Endodermal cell (in vitro differentiated cells): ENCODE measurements around the gene ARHGEF28. TPM values are rescaled to one million over a fixed set of nuclear protein-coding genes. Genes with fewer than 3 reads are reported as not detected.

Experiments
- DNase-seq: peaks from one replicate; pipeline ENCODE4 v3.0.0-alpha.2; 2017
- H3K27ac ChIP-seq: 2 replicates; pipeline ENCODE4 v1.5.1; 2013; ENCODE audit warnings: mild to moderate bottlenecking, low read depth, low read length, moderate library complexity
- H3K27me3 ChIP-seq: 2 replicates; pipeline ENCODE4 v1.6.1; 2013; ENCODE audit warnings: mild to moderate bottlenecking, low read length, moderate library complexity; ENCODE audit not compliant: insufficient read depth, control insufficient read depth, poor library complexity, severe bottlenecking
- H3K36me3 ChIP-seq: 2 replicates; pipeline ENCODE4 v1.7.0; 2013; ENCODE audit warnings: mild to moderate bottlenecking, low read length, moderate library complexity; ENCODE audit not compliant: control insufficient read depth, insufficient read depth
- H3K4me1 ChIP-seq: one replicate; pipeline ENCODE4 v1.7.0; 2013; ENCODE audit warnings: low read length; ENCODE audit not compliant: control insufficient read depth, insufficient read depth
- H3K4me3 ChIP-seq: 2 replicates; pipeline ENCODE4 v1.5.1; 2013; ENCODE audit warnings: mild to moderate bottlenecking, low read length, moderate library complexity
- H3K9ac ChIP-seq: 2 replicates; pipeline ENCODE4 v1.6.1; 2013; ENCODE audit warnings: mild to moderate bottlenecking, low read length, moderate library complexity; ENCODE audit not compliant: poor library complexity, severe bottlenecking; ENCODE audit errors: extremely low read depth
- H3K9me3 ChIP-seq: 2 replicates; pipeline ENCODE4 v1.6.1; 2013; ENCODE audit warnings: mild to moderate bottlenecking, low read length, moderate library complexity; ENCODE audit not compliant: control insufficient read depth
- H3K27ac Mint-ChIP-seq: 2 replicates; pipeline ENCODE4 v1.8.0; 2020; ENCODE audit warnings: mixed read lengths
- H3K27me3 Mint-ChIP-seq: 2 replicates; pipeline ENCODE4 v1.8.0; 2021; ENCODE audit warnings: mild to moderate bottlenecking, mixed read lengths; ENCODE audit not compliant: insufficient read depth
- H3K36me3 Mint-ChIP-seq: 2 replicates; pipeline ENCODE4 v1.8.0; 2020; ENCODE audit warnings: low read depth, mixed read lengths
- H3K4me1 Mint-ChIP-seq: 2 replicates; pipeline ENCODE4 v1.8.0; 2020; ENCODE audit warnings: mixed read lengths
- H3K4me3 Mint-ChIP-seq: 2 replicates; pipeline ENCODE4 v1.8.0; 2020; ENCODE audit warnings: mild to moderate bottlenecking, moderate library complexity, mixed read lengths
- H3K9me3 Mint-ChIP-seq: 2 replicates; pipeline ENCODE4 v1.8.0; 2020; ENCODE audit warnings: mild to moderate bottlenecking, mixed read lengths
- CTCF ChIP-seq: fragments of 200-600 bp; sonication (generic); conservative IDR thresholded peaks from 2 replicates; pipeline ENCODE4 v1.5.0; 2021; ENCODE audit warnings: antibody characterized with exemption, mild to moderate bottlenecking
- WGBS, 2 experiments: methylation state at CpG; one replicate each; pipeline versions ENCODE4 v1.1.5 to v1.1.7; 2013; ENCODE audit warnings: missing lambda C conversion rate in 2 of 2, mixed read lengths in 1 of 2; ENCODE audit not compliant: insufficient coverage in 1 of 2, insufficient read length in 1 of 2; 5-methylcytosine and 5-hydroxymethylcytosine counted together
- total RNA-seq, 2 donors: library from RNA; stranded (reverse); fragmentation: NEBNext Ultra II Directional in 1 of 2; extraction: Animal tissue kit (Norgen Biotek cat#: 25700) in 1 of 2; gene quantifications; 2 replicates in 1 of 2; 3 replicates in 1 of 2; pipeline ENCODE4 v1.2.1, GENCODE V29; 2021

Gene ARHGEF28
- total RNA-seq, 2 donors from 2014 or later, result 0.92 to 1.2 TPM

DNA sequence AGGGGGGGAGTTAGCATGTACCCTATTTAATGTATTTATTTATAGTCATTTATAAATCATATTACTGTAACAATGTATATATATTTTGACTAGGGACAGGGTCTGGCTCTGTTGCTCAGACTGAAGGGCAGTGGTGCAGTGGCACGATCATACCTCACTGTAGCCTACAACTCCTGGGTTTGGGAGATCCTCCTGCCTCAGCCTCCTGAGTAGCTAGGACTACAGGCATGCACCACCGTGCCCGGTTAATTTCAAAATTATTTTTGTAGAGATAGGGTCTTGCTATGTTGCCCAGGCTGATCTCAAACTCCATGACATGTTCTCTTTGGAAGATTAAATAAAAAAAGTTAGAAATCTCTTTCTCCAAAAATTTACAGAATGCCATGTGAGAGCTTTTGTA lies 52.8 kb downstream of the ARHGEF28 start:
- Mint-ChIP-seq H3K27ac (no peak overlapping the region), H3K36me3 (no peaks in the 10 kb centered on the region), H3K4me3 (no peak overlapping the region), H3K27me3 (no peaks in the 10 kb centered on the region), H3K9me3 (no peaks in the 10 kb centered on the region), H3K4me1 (peaks cover 7% of the 10 kb centered on the region)
- WGBS, 2 experiments, result 80 to 96% methylated on average over 1 to 3 of the region's 3 CpGs
- Histone ChIP-seq H3K27ac (no peak overlapping the region), H3K4me1 (no peaks in the 10 kb centered on the region), H3K9me3 (no peaks in the 10 kb centered on the region), H3K27me3 (no peaks in the 10 kb centered on the region), H3K4me3 (no peak overlapping the region), H3K9ac (no peak overlapping the region), H3K36me3 (no peaks in the 10 kb centered on the region)
- DNase-seq, result no peak
- no peak for TF ChIP-seq CTCF

- no peak overlapping the region for H3K4me3 ChIP-seq
- no peaks in the 10 kb centered on the region for H3K9me3 ChIP-seq
- no peak overlapping the region for H3K4me3 Mint-ChIP-seq
- 92 to 100% methylated on average over 1 of the region's 1 CpG for WGBS, 2 experiments
- no peak overlapping the region for H3K27ac ChIP-seq
- no peaks in the 10 kb centered on the region for H3K27me3 Mint-ChIP-seq
- no peaks in the 10 kb centered on the region for H3K36me3 ChIP-seq
- H3K4me1 ChIP-seq, result no peaks in the 10 kb centered on the region
- DNase-seq, result no peak
- H3K4me1 Mint-ChIP-seq, result no peaks in the 10 kb centered on the region
- H3K9ac ChIP-seq, result no peak overlapping the region
- H3K27me3 ChIP-seq, result no peaks in the 10 kb centered on the region
- H3K9me3 Mint-ChIP-seq, result no peaks in the 10 kb centered on the region
- TF ChIP-seq CTCF, result no peak
- no peaks in the 10 kb centered on the region for H3K36me3 Mint-ChIP-seq
- no peak overlapping the region for H3K27ac Mint-ChIP-seq
Observed at GRCh38 chr5:73682176-73682575, 56.2 kb downstream of the ARHGEF28 start.

DNA sequence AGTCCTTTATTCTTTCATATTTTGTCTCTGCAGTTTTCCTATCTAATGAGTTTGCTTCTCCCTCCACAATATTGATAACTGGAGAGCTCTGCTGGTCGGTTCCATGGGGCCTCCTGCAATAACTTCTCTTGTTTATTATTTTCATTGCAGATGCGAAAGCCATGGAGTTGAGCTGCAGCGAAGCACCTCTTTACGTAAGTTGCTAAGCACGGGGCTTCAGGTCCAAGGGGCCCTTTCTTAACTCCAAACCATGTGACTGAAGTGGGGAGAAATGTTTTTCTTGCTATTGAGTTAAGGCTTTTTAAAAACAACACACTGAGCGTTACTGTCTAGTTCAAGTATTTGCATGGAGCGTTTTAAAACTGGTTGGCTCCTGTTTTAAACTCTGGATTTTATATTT lies 58.7 kb downstream of the ARHGEF28 start:
- no peaks in the 10 kb centered on the region for H3K9me3 ChIP-seq
- H3K27ac ChIP-seq, result no peak overlapping the region
- H3K4me1 ChIP-seq, result no peaks in the 10 kb centered on the region
- 77 to 78% methylated on average over 4 to 7 of the region's 7 CpGs for WGBS, 2 experiments
- H3K27me3 ChIP-seq, result no peaks in the 10 kb centered on the region
- H3K27ac Mint-ChIP-seq, result no peak overlapping the region
- no peak for TF ChIP-seq CTCF
- no peak overlapping the region for H3K9ac ChIP-seq
- H3K36me3 Mint-ChIP-seq, result no peaks in the 10 kb centered on the region
- no peaks in the 10 kb centered on the region for H3K27me3 Mint-ChIP-seq
- no peaks in the 10 kb centered on the region for H3K9me3 Mint-ChIP-seq
- no peaks in the 10 kb centered on the region for H3K36me3 ChIP-seq
- no peak overlapping the region for H3K4me3 ChIP-seq
- H3K4me3 Mint-ChIP-seq, result no peak overlapping the region
- no peak for DNase-seq
- no peaks in the 10 kb centered on the region for H3K4me1 Mint-ChIP-seq
